Limb (tissue), 2 donors: Measurements from ENCODE around the gene WASF2.
"Not testable (repeated sequence)": the region's sequence is repeated elsewhere in the genome, so short reads cannot be mapped to it uniquely, and the experiment has no call there.

ENCODE experiments used
- DNase-seq, 2 donors: peaks; one replicate each; pipeline ENCODE4 v3.0.0-alpha.2; 2016; ENCODE audit errors: extremely low spot score in 2 of 2

Gene WASF2

DNA sequence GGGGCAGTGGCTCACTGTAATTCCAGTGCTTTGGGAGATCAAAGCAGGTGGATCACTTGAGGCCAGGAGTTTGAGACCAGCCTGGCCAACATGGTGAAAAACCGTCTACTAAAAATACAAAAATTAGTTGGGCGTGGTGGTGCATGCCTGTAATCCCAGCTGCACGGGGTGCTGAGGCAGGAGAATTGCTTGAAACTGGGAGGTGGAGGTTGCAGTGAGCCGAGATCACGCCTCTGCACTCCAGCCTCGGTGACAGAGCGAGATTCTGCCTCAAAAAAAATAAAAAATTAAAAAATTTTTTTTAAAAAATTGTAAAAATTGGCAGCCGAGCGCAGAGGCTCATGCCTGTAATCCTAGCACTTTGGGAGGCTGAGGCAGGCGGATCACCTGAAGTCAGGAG is 31.4 kb downstream of the WASF2 start:
- DNase-seq, result not testable (repeated sequence)

- DNase-seq, result no peak
Measured at GRCh38 chr1:27455139-27455811, 34.7 kb downstream of the WASF2 start.

DNA sequence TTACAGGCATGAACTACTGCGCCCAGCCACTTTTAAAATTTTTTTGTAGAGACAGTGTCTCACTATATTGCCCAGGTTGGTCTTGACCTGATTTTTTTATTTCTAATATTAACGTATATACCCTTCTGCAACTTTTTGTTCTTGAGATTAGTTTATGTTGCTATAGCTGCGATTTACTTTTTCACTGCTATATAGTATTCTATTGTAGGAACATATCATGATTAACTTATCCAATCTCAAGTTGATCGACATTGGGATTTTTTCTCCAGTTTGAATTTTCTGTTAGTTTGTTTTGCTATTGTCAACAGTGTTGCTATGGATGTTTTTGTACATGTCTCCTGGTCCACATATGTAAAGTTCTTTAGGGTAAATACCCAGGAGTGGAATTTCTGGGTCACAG is 35.4 kb downstream of the WASF2 start:
- no peak for DNase-seq

DNA sequence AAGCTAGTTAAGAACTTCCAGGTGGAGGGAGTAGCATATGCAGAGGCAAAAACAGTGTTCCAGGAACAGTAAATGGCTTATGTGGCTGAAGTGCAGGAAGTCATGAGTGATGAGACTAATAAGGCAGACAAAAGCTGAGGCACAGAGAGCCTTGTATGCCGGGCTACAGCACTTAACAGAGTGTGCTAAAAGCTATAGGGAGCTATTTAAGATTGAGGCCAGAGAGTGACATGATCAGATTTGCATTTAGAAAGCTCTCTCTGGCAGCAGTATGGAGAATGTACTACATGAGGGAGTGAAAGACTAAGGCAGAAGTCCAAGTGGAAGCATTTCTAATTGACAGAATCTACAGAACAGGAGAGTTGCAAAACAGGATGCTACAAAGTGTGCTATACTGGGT is 38.6 kb downstream of the WASF2 start:
- DNase-seq, result no peak

DNA sequence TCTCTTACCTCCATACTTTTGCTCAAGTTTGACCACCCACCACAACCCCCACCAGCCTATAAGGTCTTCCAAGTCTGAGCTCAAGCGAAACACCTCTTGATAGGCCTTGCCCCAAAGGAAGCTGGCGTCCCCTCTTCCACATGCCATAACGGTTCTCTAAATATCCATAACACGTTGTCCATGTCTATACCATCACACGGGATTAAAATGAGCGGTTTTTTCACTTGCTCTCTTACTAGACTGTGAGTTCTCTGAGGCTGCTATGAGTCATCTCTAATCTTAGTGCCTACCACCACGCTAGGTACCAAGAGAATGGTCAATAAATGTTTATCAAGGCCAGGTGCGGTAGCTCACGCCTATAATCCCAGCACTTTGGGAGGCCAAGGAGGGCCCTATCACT is 41.0 kb downstream of the WASF2 start:
- DNase-seq, result no peak

DNA sequence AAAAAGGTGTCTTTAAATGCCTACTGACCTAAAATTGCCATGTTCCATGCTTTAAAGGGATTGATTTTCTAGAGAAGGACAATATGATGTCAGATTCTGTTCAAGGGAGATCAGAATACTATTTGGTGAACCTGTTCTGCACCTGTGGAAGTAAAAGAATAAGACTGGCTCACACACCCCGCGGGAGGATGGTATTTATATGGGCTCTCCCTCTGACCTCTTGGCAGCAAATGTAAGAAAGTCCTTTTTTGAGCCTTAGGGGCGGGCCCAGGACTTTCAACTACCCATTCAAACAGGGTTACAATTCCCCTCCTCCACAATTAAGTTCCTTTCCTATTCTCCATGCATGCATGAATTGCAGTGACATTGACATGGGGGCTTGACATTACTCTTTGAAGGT is 42.1 kb downstream of the WASF2 start:
- DNase-seq, result no peak

DNA sequence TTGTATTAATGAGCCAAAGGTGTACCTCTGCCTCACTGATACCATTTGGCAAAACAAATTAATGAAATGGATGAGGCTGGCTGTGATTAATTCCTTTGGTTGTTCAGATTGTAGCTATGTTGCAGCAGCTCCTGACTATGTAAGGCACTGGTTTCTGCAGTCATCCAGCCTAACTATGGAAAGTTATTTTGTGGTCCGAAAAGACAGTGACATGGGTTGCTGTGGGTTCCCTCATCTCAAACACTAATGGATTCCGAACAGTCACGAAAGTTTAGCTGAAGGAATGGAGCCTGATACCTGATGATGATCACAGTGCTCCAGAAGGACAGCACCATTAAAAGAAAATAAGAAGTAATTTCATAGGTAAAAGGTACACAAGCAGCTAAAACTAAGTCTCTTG is 42.6 kb downstream of the WASF2 start:
- DNase-seq, result no peak

DNA sequence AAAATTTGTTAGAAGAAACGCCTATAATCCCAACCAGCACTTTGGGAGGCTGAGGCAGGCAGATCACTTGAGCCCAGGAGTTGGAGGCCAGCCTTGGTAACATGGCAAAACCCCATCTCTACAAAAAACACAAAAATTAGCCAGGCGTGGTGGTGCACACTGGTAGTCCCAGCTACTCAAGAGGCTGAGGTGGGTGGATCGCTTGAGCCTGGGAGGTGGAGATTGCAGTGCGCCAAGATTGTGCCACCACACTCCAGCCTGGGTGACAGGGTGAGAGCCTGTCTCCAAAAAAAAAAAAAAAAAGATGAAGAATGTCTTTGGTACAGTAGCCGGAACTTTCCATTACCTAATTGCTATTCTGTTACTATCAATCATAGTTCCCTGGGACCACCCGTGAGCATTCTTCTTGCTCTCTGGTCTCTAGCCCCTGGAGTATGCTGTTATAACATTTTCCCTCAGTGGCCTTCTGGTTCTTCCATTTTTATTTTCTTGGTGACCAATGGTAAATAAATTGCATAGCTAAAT is 43.4 kb downstream of the WASF2 start:
- no peak for DNase-seq

DNA sequence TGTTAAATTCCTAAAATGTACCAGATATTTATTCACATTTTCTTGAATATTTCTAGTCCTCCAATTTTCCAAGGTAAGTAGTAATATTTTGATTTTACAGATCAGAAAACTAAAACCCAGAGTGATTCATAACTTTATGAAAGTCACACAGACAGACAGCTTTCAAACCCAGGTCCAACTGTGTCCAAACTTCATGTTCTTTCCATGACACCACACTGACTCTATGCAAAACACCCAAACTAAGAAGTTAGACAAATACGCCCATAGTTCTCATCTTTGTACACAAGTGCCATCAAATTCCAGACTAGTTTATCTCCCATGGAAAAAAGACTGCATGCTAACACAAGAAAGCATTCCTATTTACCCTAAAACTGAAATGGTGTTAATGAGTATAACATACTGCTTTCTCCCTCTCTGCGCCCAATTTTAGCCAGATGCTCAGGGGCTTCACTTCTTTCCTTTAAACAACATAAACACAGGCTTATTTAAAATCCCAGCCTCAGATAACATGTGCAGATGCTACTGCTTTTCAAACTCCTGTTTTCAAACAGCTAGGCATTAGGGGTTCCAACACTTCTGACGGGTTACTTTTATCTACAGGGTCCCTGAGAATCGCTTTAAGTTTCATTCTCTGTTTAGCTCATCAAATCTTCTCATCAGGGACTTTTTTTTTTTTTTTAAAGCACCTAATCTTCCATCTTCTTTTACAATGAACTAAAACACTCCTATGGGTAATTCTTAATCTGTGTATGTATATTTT is 44.6 kb downstream of the WASF2 start:
- no peak for DNase-seq

DNA sequence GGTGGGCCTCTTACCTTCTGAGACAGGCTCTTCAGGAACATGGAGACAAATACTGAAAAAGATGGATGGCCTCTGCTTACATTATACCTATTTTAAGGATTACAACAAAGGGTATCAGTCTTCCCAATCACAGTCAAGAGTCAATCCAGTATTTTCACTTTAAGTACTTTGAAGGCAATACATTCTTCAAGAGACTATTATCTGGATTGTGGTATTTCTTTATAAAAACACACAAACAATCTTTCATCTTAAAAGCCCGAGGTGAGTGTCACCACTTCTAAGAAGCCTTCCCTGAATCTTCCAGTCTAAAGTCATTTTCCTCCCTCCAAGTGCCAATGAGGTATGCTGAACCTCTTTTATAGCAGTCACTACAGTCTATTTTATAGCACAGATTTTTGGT is 45.3 kb downstream of the WASF2 start:
- no peak for DNase-seq

GRCh38 chr1:27439150-27439549 is 50.8 kb downstream of the WASF2 start:
- DNase-seq, result no peak

DNA sequence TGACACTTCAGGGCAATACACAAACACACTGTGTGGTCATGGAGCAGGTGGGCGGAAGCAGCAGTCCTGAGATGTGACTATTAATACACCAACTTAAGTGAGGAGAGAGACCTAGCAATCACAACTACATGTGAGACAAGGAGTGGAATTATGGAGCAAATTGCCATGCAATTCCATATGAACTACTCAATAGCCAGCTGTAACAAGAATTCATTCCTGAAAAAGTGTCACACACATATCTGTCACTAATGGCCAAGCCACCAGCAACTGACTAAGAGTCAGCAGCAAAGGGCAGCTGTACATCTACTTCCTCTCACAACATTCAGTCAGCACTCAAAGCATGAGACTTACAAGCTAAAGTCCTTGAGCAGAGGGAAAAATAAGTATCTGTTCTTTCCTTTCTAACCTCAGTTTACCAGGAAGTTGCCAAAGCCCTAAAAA is 51.3 kb downstream of the WASF2 start:
- no peak for DNase-seq

- DNase-seq, result no peak
Measured at GRCh38 chr1:27436204-27437159, 53.5 kb downstream of the WASF2 start.

DNA sequence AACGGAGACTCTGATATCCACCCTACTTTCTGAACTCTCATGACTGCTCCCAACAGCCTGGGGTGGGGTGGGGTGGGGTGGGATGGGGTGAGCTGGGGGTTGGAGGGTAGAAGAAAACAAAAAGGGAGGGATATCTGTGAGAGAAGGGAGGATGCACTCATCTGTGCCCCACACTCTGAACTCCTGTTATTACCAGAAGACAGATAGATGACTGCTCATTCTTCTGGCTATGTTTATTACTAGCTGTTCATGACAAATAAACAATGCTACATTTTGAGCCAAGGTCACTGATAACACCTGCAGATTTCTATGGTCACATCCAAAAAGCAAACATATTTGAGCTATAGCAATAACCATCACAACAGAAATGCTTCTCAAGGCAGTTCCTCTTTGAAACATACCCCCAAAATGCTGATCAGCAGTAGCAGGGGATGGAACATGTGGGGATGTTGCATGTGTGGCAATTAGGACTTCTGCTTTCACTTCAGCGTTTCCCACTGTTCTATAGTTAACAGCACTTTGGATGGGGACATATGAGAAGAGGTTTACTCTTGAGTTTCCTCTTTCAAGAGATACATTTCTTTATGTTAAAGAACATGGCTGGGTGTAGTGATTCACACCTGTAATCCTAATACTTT is 54.3 kb downstream of the WASF2 start:
- no peak for DNase-seq

- DNase-seq, result no peak
Measured at GRCh38 chr1:27433706-27434105, 56.3 kb downstream of the WASF2 start.

DNA sequence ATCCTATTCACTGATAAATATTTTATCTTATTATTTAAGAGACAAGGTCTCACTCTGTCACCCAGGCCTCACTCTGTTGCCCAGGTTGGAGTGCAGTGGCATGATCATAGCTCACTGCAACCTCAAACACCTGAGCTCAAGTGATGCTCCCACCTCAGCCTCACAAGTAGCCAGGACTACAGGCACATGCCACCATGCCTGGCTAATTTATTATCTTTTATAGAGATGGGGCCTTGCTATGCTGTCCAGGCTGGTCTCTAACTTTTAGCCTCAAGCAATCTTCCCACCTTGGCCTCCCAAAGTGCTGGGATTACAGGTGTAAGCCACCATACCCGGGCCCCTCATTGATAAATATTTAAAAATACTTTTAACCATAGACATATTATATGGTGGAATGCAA is 57.2 kb downstream of the WASF2 start:
- DNase-seq, result not testable (repeated sequence)

GRCh38 chr1:27431601-27431940 is 58.4 kb downstream of the WASF2 start:
- no peak for DNase-seq

DNA sequence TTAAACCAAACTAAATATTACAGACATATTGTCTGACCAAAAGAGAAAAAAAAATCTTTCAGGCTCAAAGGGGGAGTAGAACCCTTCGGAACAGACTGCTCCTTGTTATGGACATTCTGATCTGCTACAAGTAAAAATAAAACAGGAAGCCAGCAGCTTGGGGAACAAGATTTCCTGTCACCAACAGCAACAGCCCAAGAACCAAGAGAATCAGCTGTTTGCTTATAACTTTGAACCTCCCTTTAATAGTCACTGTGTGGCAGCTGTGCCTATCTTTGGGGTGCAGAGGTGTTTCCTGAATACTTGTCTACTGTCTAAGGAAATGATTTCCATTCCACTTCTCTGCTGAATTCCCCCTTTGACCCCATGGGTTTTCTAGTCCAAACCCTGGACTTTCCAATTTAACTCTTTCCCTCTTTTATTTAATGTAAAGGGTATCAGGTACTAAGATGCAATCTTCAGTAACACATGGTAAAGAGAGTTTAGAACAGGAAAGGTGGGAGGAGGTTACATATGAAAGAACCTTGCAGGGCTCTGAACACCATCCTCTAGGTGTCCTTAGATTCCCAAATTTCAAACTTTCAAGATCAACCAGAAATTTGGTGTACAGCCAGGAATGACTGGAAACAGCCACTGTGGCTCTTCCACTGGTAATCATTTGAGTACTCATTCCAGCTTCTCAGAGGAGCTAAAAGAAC is 58.9 kb downstream of the WASF2 start:
- DNase-seq, result no peak

- DNase-seq, result no peak
Measured at GRCh38 chr1:27429029-27429425, 60.9 kb downstream of the WASF2 start.

GRCh38 chr1:27428316-27429028 is 61.5 kb downstream of the WASF2 start:
- DNase-seq, result no peak
